HG02870 (cell line): ENCODE measurements around the gene TMEM240.
"Not testable (repeated sequence)": the region's sequence is repeated elsewhere in the genome, so short reads cannot be mapped to it uniquely, and the experiment has no call there.

Experiments
- ATAC-seq: cut with Tn5 transposase; IDR thresholded peaks from one replicate; pipeline ENCODE4 v1.9.1; 2021; ENCODE audit warnings: mild to moderate bottlenecking, moderate library complexity; ENCODE audit not compliant: unreplicated experiment

The TMEM240 gene

GRCh38 chr1:1527092-1527816 lies 13.2 kb downstream of the TMEM240 start:
- ATAC-seq = no peak

GRCh38 chr1:1526476-1526875 lies 13.9 kb downstream of the TMEM240 start:
- ATAC-seq = not testable (repeated sequence)

GRCh38 chr1:1524750-1525383 lies 15.6 kb downstream of the TMEM240 start:
- ATAC-seq = not testable (repeated sequence)

- not testable (repeated sequence) for ATAC-seq
Measured at GRCh38 chr1:1523651-1524050, 16.8 kb downstream of the TMEM240 start.

- ATAC-seq = not testable (repeated sequence)
Measured at GRCh38 chr1:1523226-1523625, 17.2 kb downstream of the TMEM240 start.

- not testable (repeated sequence) for ATAC-seq
Measured at GRCh38 chr1:1522536-1522935, 17.9 kb downstream of the TMEM240 start.

- ATAC-seq = no peak
Measured at GRCh38 chr1:1521331-1521730, 19.1 kb downstream of the TMEM240 start.

GRCh38 chr1:1519805-1520505 lies 20.5 kb downstream of the TMEM240 start:
- ATAC-seq = not testable (repeated sequence)

- not testable (repeated sequence) for ATAC-seq
Measured at GRCh38 chr1:1518621-1519007, 21.8 kb downstream of the TMEM240 start.

- ATAC-seq = no peak
Measured at GRCh38 chr1:1517973-1518620, 22.3 kb downstream of the TMEM240 start.

GRCh38 chr1:1516923-1517322 lies 23.5 kb downstream of the TMEM240 start:
- ATAC-seq = not testable (repeated sequence)

- ATAC-seq = not testable (repeated sequence)
Measured at GRCh38 chr1:1514376-1514775, 26.0 kb downstream of the TMEM240 start.

GRCh38 chr1:1513675-1514074 lies 26.7 kb downstream of the TMEM240 start:
- not testable (repeated sequence) for ATAC-seq

- not testable (repeated sequence) for ATAC-seq
Measured at GRCh38 chr1:1512425-1512824, 28.0 kb downstream of the TMEM240 start.

GRCh38 chr1:1511533-1512285 lies 28.7 kb downstream of the TMEM240 start, which contains the start of gene ATAD3A:
Gene ATAD3A (plus strand): TSS chr1:1512162. CDS start chr1:1512269, 107 bp downstream.
- peak; percentile 89 for ATAC-seq

- ATAC-seq = no peak
Measured at GRCh38 chr1:1510912-1511532, 29.4 kb downstream of the TMEM240 start.

- not testable (repeated sequence) for ATAC-seq
Measured at GRCh38 chr1:1509465-1509850, 31.0 kb downstream of the TMEM240 start.

- not testable (repeated sequence) for ATAC-seq
Measured at GRCh38 chr1:1508775-1509464, 31.5 kb downstream of the TMEM240 start.

- ATAC-seq = no peak
Measured at GRCh38 chr1:1507305-1507704, 33.1 kb downstream of the TMEM240 start.
